GM19455 (cell line): ENCODE measurements around the gene PTGR2.
"Not testable (repeated sequence)": the region's sequence is repeated elsewhere in the genome, so short reads cannot be mapped to it uniquely, and the experiment has no call there.

Experiments
- ATAC-seq: cut with Tn5 transposase; IDR thresholded peaks from one replicate; pipeline ENCODE4 v1.9.1; 2021; ENCODE audit not compliant: unreplicated experiment

PTGR2 gene

DNA sequence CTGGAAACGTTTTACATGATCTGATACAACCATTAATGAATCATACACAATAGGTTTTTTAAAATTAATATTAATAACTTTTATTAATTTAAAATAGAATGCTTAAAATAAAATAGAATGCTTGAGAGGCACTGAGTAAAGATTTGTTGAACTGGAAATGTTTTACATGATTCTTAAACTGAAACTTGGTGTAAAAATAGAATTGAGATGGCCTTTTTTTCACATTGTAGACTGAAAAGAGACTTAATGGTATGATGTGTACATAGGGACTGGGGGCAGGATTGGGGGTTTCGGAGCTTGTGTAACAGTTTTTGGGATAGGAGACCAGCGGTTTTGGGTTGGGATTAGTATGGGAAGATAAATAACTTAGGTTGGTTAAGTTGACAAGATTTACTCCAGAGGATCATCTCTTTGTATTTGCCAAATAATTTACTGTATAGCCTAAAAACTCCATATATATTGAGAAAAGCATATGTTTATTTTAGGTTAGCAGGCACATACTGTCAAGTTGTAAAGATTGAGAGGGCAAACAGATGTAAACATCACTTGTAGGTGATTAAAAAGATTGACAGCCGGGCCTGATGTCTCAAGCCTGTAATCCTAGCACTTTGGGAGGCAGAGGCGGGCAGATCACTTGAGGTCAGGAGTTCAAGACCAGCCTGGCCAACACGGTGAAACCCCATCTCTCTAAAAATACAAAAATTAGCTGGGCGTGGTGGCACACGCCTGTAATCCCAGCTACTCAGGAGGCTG is 33.0 kb downstream of the PTGR2 start:
- no peak for ATAC-seq

- peak; percentile 94 for ATAC-seq
These were observed 35.1 kb downstream of the PTGR2 start, which contains the start of gene ZNF410 for GRCh38 chr14:73886449-73887317. TSS of gene ZNF410 (plus strand) at chr14:73886859. CDS start at chr14:73892176, 5,317 bp downstream.

DNA sequence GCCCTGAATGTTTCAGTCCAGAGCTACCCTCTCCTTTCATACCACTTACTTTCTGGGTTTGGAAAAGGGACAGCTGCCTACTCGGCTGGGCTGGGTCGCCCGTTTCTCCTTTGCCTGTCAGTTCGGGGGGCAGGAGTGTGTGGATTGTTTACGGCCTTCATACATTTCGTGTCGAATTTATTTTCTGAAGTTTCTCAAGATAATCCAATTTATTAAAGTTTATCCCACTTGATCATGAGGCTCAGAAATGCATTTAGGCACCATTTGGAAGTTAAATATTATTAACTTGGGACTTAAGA is 35.6 kb downstream of the PTGR2 start:
- ATAC-seq: no peak

GRCh38 chr14:73887694-73888459 is 36.2 kb downstream of the PTGR2 start:
- no peak for ATAC-seq

- ATAC-seq: no peak
These were observed 36.8 kb downstream of the PTGR2 start for GRCh38 chr14:73888460-73888725.

DNA sequence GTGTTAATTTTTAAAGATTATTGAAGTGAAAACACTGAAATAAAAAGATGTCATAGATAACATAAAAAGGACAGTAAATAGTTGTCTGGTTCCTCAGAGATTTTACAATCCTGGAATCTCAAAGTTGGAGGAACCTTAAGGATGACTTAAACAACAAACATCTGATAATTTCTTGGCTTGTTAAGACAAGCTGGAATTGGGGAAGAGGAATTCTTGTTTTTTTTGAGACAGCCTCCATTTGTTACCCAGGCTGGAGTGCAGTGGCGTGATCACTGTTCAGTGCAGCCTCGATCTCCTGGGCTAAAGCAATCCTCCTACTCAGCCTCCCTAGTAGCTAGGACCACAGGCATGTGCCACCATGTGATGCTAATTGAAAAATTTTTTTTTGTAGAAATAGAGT is 37.3 kb downstream of the PTGR2 start:
- no peak for ATAC-seq

DNA sequence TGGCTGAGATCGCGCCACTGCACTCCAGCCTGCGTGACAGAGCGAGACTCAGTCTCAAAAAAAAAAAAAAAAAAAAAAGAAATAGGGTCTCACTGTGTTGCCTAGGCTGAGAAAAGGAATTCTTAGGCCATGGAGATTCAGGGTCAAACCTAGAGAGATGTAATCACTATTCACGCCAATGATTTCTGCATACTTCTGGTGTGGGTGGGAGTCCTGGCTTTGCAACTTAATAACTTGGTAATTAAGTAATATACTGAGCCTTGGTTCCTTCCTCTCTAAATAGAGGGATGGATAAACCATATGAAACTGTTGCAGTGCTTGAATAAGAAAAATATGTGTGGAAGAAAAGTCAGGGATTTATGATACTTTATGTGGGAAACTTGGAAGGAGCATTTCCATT is 37.7 kb downstream of the PTGR2 start:
- no peak for ATAC-seq

- not testable (repeated sequence) for ATAC-seq
These were observed 42.6 kb downstream of the PTGR2 start for GRCh38 chr14:73894180-73894687.

DNA sequence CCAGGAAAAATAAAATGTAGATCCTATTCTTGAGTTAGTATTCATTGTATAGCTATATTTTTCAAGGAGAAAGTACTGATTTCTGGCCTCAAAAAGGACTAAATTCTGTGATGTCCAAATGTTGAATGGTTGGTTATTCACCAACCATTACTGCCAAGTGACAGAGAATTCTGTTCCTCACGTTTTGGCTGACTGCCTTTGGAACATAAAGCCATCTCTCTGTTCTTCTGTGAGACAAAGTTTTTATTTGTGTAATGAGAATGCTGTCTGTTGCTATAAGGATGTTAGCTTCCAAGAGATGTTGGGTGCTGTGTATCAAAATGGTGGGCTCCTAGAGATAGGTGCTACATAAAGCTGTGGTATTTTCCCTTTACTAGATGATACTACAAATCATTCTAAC is 44.3 kb downstream of the PTGR2 start:
- ATAC-seq: no peak

GRCh38 chr14:73896521-73896920 is 44.9 kb downstream of the PTGR2 start:
- no peak for ATAC-seq

GRCh38 chr14:73903028-73903427 is 51.4 kb downstream of the PTGR2 start:
- ATAC-seq: no peak

GRCh38 chr14:73909681-73910080 is 58.0 kb downstream of the PTGR2 start:
- no peak for ATAC-seq

- ATAC-seq: no peak
These were observed 61.6 kb downstream of the PTGR2 start for GRCh38 chr14:73913256-73913655.

DNA sequence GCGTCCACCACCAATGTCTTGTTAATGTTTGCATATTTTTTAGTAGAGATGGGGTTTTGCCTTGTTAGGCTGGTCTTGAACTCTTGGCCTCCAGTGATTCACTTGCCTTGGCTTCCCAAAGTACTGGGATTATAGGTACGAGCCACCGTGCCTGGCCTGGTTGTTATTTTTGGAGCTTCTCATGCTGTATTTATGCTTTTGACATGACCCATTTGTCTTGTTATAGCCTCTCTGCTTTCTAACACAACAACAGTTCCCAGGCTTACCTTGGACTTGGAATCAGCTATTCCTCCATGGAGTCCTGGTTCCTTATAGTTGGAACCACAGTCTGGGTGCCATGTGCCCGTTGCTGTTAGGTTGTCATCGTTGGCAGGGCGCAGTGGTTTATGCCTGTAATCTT is 64.7 kb downstream of the PTGR2 start:
- ATAC-seq: no peak

DNA sequence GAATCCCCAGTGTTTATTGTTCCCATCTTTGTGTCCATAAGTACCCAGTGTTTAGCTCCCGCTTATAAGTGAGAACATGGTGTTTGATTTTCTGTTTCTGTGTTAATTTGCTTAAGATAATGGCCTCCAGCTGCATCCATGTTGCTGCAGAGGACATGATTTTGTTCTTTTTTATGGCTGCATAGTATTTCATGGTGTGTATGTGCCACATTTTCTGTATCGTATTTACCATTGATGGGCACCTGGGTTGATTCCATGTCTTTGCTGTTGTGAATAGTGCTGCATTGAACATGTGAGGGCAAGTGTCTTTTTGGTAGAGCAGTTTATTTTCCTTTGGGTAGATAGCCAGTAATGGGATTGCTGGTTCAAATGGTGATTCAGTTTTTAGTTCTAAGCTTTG is 67.8 kb downstream of the PTGR2 start:
- not testable (repeated sequence) for ATAC-seq

GRCh38 chr14:73924337-73924736 is 72.7 kb downstream of the PTGR2 start:
- no peak for ATAC-seq
